HG02973 (cell line): ENCODE measurements around the gene CORIN.
"Not testable (repeated sequence)": the region's sequence is repeated elsewhere in the genome, so short reads cannot be mapped to it uniquely, and the experiment has no call there.

Source experiments
- ATAC-seq: cut with Tn5 transposase; IDR thresholded peaks from one replicate; pipeline ENCODE4 v1.9.1; 2021; ENCODE audit warnings: moderate library complexity; ENCODE audit not compliant: unreplicated experiment

CORIN gene

GRCh38 chr4:47577779-47578553, 259.9 kb downstream of the CORIN start:
- ATAC-seq, result no peak

- no peak for ATAC-seq
Observed at GRCh38 chr4:47572981-47573380, 264.9 kb downstream of the CORIN start.

GRCh38 chr4:47570816-47571215, 267.1 kb downstream of the CORIN start:
- ATAC-seq, result no peak

DNA sequence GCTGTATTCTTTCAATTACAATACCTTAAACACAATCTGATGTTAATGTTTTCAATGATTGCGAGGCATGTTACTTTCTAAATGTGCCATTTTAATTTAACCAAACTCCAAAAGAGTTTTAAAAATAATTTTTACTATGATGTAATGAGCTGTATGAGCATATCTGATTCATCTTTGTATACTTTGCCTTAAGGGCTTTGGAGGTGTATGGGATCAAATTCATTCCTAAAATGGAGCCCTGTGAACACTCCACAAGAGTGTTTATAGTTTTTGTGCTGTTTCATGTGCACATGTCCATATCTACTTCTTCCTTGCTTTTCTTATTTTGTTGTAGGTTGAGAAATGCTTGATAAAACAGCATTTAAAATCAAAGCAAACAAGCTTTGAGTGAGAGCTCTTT, 270.4 kb downstream of the CORIN start:
- ATAC-seq, result no peak

DNA sequence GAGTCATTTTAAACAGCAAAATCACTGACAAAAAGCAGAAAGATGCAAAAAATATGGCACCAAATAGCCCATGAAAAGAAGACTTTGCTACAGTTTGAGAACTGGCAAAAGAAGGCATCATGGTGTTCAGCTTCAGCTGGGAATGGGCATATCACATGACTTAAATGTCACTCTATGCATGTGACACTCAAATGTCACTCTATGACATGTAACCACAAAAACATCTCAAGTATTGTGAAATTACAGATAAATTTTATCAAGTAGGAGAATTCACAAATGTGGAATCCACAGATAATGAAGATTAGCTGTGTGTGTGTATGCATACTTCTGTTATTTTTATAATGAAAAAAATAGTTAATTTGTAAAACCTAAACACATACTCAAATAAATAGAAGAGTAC, 270.9 kb downstream of the CORIN start:
- ATAC-seq, result no peak

GRCh38 chr4:47566566-47566965, 271.3 kb downstream of the CORIN start:
- ATAC-seq, result no peak

- no peak for ATAC-seq
Observed at GRCh38 chr4:47562297-47562696, 275.6 kb downstream of the CORIN start.

GRCh38 chr4:47561331-47561730, 276.5 kb downstream of the CORIN start:
- ATAC-seq, result no peak

GRCh38 chr4:47560682-47561081, 277.2 kb downstream of the CORIN start:
- no peak for ATAC-seq

DNA sequence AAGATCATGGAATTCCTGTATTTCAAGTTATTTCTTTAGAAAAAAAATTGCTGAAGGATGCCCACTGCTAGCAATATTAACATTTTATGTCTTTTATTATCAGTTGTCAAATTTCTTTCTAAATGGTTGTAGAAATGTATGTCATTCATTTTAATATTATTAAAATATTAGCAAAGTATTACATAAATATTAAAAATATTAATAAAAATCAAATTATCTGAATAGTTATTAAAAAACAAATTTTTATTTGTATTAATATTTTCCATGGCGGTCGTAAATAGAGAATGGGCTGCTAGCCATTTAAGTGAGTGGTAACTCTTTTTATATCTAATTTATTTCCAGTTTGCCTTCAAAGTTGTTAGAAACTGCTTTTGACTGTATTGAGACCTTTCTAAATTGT, 280.6 kb downstream of the CORIN start:
- ATAC-seq, result no peak

- ATAC-seq, result not testable (repeated sequence)
Observed at GRCh38 chr4:47555920-47556319, 281.9 kb downstream of the CORIN start.

DNA sequence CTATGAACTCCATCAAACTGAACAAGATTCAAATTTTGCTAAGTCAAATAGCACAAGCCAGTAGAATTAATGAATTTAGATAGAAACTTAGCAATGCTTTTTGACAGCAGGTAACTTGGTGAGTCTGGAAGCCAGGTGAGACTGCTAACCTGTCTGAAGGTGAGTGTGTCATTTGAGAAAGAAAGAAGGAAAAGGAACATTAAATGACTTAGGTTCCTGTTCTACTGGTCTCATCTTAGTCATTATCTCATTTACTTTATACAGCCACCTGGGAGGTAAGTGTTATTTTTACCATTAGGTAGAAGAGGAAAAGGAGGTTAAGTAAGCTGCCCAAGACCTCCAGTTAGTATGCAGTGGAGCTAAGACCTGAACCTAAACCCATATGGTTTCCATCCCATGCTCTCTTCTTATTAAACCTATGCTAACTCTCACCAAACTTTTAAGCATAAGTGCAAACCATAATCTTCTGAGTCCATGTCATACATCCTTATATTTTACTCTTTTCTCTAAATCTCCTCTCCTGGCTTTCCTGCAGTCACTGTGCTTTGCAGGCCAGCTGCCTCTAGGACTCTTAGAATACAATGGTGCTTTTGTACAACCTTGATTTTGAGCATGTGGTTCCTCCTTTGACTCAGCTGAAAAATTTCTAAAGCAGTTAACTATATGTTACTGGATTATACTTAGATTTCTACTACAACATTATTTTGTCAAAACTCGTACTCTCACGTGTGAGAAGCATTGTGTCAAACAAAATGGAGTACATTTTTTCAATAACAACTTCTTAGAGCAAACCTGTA, 284.3 kb downstream of the CORIN start:
- ATAC-seq, result no peak

GRCh38 chr4:47551682-47552081, 286.2 kb downstream of the CORIN start:
- no peak for ATAC-seq

DNA sequence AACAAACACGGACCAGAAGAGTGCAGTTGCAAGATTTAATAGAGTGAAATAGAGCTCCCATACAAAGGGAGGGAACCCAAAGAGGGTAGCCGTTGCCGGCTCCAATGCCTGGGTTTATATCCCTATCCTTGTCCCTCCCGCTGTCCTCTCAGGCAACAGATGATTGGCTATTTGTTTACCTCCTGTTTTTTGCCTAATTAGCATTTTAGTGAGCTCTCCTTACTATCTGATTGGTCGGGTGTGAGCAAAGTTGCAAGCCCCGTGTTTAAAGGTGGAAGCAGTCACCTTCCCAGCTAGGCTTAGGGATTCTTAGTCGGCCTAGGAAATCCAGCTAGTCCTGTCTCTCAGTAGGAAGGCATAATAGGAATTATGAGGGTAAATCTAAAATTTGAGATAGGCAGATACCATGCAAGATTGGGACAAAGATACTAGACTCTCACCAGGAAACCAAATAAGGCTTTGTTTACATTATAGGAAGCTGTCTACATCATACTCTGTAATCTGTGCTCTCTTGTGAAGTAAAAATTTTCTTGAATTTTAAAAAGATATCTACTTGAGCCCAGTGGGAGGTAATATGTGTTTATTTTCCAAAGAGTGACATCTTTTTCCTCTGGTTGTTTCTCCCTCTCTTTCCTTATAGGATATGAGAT, 286.8 kb downstream of the CORIN start:
- ATAC-seq, result no peak

DNA sequence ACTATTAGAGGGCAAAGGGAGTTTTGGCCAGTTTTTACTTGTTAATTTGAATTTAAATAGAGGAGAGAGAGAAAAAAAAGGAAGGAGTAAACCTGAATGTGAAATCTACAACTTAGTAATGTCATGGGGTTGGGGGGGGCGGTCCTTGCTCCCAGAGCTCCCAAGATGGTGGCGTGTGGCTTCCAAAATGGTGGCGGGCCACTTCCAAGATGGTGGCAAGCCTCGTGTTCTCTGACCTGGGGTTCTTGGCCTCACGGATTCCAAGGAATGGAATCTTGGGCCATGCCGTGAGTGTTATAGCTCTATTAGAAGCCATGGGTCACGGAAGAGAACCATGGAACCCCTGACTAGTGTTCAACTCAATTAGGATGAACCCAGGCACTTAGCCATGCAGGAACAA, 287.5 kb downstream of the CORIN start:
- ATAC-seq, result not testable (repeated sequence)
